Measurements from ENCODE around the gene ZNF331.

Gene ZNF331

GRCh38 chr19:53579518-53579917 lies 41.6 kb downstream of the ZNF331 start:
- DNase-seq = no peak

GRCh38 chr19:53580871-53581835 lies 43.2 kb downstream of the ZNF331 start:
- no peak for DNase-seq

- no peak for DNase-seq
These were observed 43.9 kb downstream of the ZNF331 start for GRCh38 chr19:53581871-53582279.

DNA sequence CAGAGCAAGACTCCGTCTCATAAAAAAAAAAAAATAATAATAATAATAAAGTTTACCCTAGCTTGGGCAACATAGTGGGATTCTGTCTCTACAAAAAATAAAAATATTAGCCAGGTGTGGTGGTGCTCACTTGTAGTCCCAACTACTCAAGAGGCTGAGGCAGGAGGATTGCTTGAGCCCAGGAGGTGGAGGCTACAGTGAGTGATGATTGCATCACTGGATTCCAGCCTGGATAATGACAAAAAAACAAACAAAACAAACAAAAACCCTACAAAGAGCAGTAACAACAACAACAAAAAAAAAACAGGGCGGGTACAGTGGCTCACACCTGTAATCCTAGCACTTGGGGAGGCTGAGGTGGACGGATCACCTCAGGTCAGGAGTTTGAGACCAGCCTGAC lies 45.2 kb downstream of the ZNF331 start:
- DNase-seq = no peak

- DNase-seq = no peak
These were observed 48.3 kb downstream of the ZNF331 start for GRCh38 chr19:53586277-53586691.

DNA sequence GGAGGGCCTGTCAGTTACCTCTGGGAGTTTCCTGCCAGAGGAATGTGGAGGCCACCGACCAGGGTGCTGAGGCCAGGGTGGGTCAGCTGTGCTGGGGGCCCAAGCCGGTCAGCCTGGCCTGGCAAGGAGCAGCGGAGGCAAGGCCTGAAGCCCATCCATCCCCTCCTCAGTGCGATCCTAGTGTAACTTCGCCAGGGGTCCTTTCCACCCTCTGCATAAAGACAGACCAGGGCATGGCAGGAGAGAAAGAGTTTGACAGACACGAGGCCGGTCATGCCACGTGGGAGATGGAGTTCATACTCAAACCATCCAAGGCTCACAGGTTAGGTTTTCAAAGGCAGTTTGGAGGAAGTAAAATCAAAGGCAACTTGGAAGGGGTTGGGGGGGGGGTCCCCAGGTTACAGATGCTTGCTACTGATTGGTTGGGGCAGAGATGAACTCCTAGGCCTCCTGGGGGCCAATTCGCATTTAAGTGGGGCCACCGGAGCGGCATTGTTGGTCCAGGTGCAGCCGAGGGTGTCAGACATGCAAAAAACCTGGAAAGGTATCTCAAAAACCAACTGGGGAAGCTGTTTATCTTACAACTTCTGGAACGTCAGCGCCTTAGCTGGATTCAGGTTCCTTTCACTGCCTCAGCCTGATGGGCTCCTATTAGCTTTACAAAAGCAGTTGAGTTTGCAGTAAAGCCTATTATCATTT lies 57.0 kb downstream of the ZNF331 start:
- DNase-seq = no peak

GRCh38 chr19:53595510-53595867 lies 57.5 kb downstream of the ZNF331 start:
- DNase-seq = no peak

DNA sequence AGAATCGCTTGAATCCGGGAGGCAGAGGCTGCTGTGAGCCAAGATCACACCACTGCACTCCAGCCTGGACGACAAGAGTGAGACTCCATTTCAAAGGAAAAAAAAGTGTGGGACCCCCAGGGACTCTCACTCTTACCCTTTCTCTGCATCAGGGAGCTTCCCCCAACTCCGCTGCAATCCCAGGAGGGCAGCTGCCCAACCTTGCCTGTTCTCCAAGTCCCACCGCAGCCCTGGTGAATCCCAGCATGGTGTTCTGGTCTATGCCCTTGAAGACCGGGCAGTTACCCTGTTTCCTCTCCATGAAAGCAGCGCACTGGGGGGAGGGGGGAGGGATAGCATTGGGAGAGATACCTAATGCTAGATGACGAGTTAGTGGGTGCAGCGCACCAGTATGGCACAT lies 58.1 kb downstream of the ZNF331 start:
- DNase-seq = no peak

GRCh38 chr19:53597023-53597422 lies 59.1 kb downstream of the ZNF331 start:
- DNase-seq = no peak

GRCh38 chr19:53598361-53598760 lies 60.4 kb downstream of the ZNF331 start:
- DNase-seq = no peak

GRCh38 chr19:53600217-53600616 lies 62.3 kb downstream of the ZNF331 start:
- no peak for DNase-seq

GRCh38 chr19:53606031-53606430 lies 68.1 kb downstream of the ZNF331 start:
- DNase-seq = no peak

DNA sequence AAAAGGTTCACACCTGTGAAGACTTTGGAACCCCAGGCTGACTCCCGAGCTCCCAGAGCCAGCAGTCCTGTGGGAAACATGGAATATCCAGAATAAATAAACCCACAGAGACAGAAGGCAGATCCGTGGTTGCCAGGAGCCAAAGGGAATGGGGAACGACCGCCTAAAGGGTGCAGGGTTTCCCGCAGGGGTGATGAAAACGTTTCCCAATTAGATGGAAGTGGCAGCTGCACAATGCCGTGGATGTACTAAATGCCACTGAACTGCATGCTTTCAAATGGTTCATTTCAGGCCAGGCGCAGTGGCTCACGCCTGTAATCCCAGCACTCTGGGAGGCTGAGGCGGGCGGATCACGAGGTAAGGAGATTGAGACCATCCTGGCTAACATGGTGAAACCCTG lies 70.4 kb downstream of the ZNF331 start:
- DNase-seq = no peak

DNA sequence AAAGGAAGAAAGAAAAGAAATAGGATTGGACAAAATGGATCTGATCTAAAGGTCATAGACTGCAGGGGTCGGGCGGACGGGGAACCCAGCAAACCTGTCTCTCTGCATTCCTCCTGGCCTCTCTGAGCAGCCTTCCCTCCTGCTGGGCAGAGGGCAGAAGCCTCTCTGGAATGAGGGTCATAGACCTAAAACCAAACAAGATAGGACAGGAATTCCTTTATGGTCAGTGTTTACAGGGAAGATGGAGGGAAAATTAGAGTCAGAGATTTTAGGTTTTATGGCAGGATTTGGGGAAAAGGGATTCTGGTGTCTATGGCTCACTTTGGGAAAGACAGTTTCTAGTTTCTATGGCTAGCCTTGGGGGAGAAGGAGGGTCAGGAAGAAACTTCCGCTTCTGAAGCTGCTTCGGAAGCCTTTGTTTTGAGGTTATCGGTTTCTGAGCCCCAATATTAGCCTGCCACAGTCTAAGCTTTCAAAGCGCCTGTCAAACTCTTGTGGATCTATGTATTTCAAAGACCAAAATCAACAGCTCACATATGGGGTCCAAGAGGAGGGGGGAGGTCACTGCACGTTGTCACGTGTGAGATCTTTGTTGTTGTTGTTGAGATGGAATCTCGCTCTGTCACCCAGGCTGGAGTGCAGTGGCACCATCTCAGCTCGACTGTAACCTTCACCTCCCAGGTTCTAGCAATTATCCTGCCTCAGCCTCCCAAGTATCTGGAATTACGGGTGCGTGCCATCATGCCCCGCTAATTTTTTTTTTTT lies 75.0 kb downstream of the ZNF331 start:
- DNase-seq = no peak

GRCh38 chr19:53621885-53622740 lies 84.2 kb downstream of the ZNF331 start:
- DNase-seq = no peak

- no peak for DNase-seq
These were observed 87.0 kb downstream of the ZNF331 start for GRCh38 chr19:53624771-53625545.

DNA sequence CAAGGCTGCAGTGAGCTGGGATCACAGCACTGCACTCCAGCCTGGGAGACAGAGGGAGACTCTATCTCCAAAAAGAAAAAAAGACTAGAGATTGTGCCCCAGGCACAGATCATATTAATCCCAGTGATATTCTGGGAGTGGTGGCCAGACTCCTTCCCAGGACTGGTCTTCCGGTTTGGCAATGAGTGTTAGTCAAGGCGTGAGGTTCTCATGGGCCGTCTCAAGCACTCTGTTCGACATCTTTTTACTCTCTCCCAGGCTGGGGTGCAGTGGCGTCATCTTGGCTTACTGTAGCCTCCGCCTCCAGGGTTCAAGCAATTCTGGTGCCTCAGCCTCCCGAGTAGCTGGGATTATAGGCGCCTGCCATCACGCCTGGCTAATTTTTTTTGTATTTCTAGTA lies 88.5 kb downstream of the ZNF331 start:
- DNase-seq = no peak

DNA sequence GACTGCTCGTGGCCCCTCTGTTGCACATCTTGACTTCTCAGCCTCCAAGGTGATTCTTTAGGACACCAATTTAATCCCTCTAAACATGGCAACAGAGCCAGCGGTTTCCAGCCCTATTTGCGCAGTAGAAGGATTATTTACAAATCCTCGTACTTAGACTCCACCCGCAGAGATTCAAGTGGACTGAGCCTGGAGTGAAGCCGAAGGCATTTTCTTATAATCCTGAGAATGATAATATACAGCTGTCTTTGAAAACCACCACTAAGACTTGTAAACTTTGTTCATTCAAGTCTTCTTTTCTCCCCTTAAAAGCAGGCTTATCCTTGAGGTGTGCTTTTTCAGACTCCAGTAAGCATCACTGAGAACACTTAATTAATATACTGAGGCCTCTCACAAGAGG lies 89.0 kb downstream of the ZNF331 start:
- DNase-seq = no peak
